ENCODE data around the gene H2BK1. TPM values are rescaled to one million over a fixed set of nuclear protein-coding genes. Genes with fewer than 3 reads are reported as not detected.

H2BK1 gene
- total and polyA plus RNA-seq, 7 experiments from 2014 or later, result 1.8 to 6.4 (median 1.9) TPM; not detected in 2

DNA sequence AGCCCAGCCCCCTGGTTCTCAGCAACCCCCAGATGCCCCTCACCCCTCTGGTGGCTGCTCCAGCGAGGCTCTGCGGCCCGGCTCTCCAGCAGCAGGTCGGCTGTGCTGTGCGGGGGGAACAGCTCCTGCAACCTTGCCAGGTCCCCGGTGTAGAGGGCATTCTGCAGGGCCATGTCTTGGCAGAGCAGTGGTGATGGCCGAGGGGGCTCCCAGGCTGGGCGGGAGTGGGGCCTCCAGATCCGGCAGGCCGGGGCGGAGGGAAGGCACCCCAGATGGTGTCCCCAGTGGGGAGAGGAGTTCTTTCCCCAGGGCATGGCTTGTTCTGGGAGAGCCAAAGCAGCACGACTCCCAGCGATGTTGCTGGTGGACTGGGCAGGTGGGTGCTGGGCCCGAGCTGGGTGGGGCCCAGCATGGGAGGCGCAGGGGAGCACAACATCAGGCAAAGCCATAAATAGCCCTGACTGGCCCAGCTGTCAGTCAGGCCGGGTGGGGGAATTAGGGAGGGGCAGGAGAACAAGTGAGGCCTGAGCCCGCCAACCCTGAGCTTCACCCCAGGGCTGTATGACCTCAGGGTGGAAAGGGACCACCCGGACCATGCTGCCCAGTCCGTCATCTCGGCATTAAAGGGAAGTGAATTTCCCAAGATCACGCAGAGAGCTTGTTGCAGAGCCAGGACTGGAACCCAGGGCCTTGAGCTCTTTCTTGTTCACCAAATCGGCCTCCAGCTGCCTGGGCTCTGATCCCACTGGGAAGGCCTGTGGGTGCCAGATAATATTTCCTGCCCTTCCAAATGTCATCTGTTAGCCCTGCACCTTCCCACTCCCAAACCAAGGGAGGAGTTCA, 22.7 kb downstream of the H2BK1 start:
- no peak for ATAC-seq
- Mint-ChIP-seq H3K27me3 (peaks cover 0 to 13% (median 0%) of the 10 kb centered on the region in 5 donors), H3K4me3 (no peak overlapping the region), H3K27ac (no peak overlapping the region), H3K9me3 (peaks cover 0 to 2% (median 0%) of the 10 kb centered on the region in 11 donors), H3K4me1 (no peaks in the 10 kb centered on the region), H3K36me3 (no peaks in the 10 kb centered on the region)
- no peak for DNase-seq
- Histone ChIP-seq H3K4me1 (ENCODE audit: control insufficient read depth in 2 of 2, insufficient read depth in 2 of 2, low read length in 2 of 2) (no peaks in the 10 kb centered on the region), H3K4me3 (ENCODE audit: low read length) (no peak overlapping the region), H3K27ac (ENCODE audit: low read depth, low read length) (no peak overlapping the region), H3K27me3 (ENCODE audit: control insufficient read depth in 2 of 2, insufficient read depth in 2 of 2, low read length in 2 of 2) (no peaks in the 10 kb centered on the region), H3K9me3 (ENCODE audit: control insufficient read depth in 2 of 3, low read length in 3 of 3) (no peaks in the 10 kb centered on the region), H3K36me3 (ENCODE audit: control insufficient read depth in 2 of 3, insufficient read depth in 3 of 3, low read length in 3 of 3) (no peaks in the 10 kb centered on the region)
- ChIA-PET POLR2A (no interaction called here), CTCF (no interaction called here)
- intact Hi-C loops (cut with micrococcal nuclease), result no loop called here

GRCh38 chr7:151186640-151187408, 23.5 kb downstream of the H2BK1 start, which contains the start of gene ASB10:
TSS of gene ASB10 (minus strand) at chr7:151187250. CDS start at chr7:151187130, 120 bp downstream.
- H3K27me3 ChIP-seq (ENCODE audit: control insufficient read depth in 2 of 2, insufficient read depth in 2 of 2, low read length in 2 of 2), result no peaks in the 10 kb centered on the region
- no peak within 1 kb of the TSS for H3K27ac ChIP-seq (ENCODE audit: low read depth, low read length)
- H3K4me3 ChIP-seq (ENCODE audit: low read length), result no peak within 1 kb of the TSS
- Mint-ChIP-seq H3K27ac (no peak within 1 kb of the TSS), H3K27me3 (peaks cover 0 to 15% (median 0%) of the 10 kb centered on the region in 5 donors), H3K9me3 (peaks cover 0 to 2% (median 0%) of the 10 kb centered on the region in 11 donors), H3K4me1 (no peaks in the 10 kb centered on the region), H3K36me3 (no peaks in the 10 kb centered on the region), H3K4me3 (no peak within 1 kb of the TSS)
- no peaks in the 10 kb centered on the region for H3K9me3 ChIP-seq (ENCODE audit: control insufficient read depth in 2 of 3, low read length in 3 of 3)
- DNase-seq (no peak), ATAC-seq (peak; percentile 16)
- ChIA-PET POLR2A (no interaction called here), CTCF (no interaction called here)
- intact Hi-C loops (cut with micrococcal nuclease), result no loop called here
- no peaks in the 10 kb centered on the region for H3K36me3 ChIP-seq (ENCODE audit: control insufficient read depth in 2 of 3, insufficient read depth in 3 of 3, low read length in 3 of 3)
- H3K4me1 ChIP-seq (ENCODE audit: control insufficient read depth in 2 of 2, insufficient read depth in 2 of 2, low read length in 2 of 2), result no peaks in the 10 kb centered on the region

DNA sequence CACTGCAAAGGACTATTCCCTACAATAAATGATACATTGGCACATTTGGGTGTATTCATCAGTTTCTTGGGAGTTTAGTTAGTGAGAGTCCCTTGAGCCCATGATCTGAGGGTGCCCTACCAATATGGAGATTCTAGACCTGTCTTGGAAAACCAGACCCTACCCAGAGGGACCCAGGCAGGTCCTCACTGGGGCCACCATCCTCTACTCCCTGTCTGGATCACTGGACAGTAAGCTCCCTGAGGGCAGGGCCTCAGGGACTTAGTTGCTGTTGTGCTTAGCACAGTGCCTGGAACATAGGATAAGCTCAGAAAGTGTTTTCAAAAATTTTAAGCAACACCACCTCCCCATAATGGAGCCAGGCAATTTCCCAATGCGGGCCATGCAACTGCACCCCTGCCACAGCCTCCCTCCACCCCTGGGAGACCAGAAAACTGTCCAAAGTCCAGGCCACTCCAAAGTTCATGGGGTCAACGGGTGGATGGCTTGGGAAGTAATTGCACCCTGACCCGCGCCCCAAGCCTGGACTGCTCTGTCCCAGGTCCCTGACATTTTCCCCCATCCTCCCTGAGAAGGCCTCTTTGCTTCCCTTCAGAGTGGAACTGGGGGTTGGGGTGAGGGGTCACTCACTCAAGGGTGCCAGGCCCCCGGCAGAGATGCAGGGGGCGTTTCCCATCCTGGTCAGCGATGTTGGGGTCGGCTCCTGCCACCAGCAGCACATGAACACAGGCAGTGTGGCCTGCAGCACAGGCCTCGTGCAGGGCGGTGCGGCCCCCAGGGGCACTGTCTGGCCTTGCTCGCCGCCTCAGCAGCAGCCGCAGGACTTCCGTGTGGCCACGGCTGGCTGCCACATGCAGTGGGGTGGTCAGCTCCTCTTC, 24.3 kb downstream of the H2BK1 start:
- no peaks in the 10 kb centered on the region for H3K36me3 Mint-ChIP-seq
- Histone ChIP-seq H3K27me3 (ENCODE audit: control insufficient read depth in 2 of 2, insufficient read depth in 2 of 2, low read length in 2 of 2) (no peaks in the 10 kb centered on the region), H3K36me3 (ENCODE audit: control insufficient read depth in 2 of 3, insufficient read depth in 3 of 3, low read length in 3 of 3) (no peaks in the 10 kb centered on the region), H3K4me1 (ENCODE audit: control insufficient read depth in 2 of 2, insufficient read depth in 2 of 2, low read length in 2 of 2) (no peaks in the 10 kb centered on the region), H3K27ac (ENCODE audit: low read depth, low read length) (no peak overlapping the region), H3K9me3 (ENCODE audit: control insufficient read depth in 2 of 3, low read length in 3 of 3) (no peaks in the 10 kb centered on the region), H3K4me3 (ENCODE audit: low read length) (no peak overlapping the region)
- H3K4me1 Mint-ChIP-seq, result no peaks in the 10 kb centered on the region
- ChIA-PET POLR2A (no interaction called here), CTCF (no interaction called here)
- no peak overlapping the region for H3K4me3 Mint-ChIP-seq
- H3K27me3 Mint-ChIP-seq, result peaks cover 0 to 14% (median 0%) of the 10 kb centered on the region in 5 donors
- H3K27ac Mint-ChIP-seq, result no peak overlapping the region
- intact Hi-C loops (cut with micrococcal nuclease), result no loop called here
- peaks cover 0 to 2% (median 0%) of the 10 kb centered on the region in 11 donors for H3K9me3 Mint-ChIP-seq
- ATAC-seq (peak; percentile 65), DNase-seq (no peak)

- Mint-ChIP-seq H3K36me3 (no peaks in the 10 kb centered on the region), H3K4me1 (peaks cover 0 to 6% (median 0%) of the 10 kb centered on the region in 7 donors), H3K27me3 (peaks cover 3 to 22% (median 11%) of the 10 kb centered on the region in 5 donors), H3K27ac (no peak overlapping the region), H3K9me3 (no peaks in the 10 kb centered on the region), H3K4me3 (no peak overlapping the region)
- H3K4me1 ChIP-seq (ENCODE audit: control insufficient read depth in 2 of 2, insufficient read depth in 2 of 2, low read length in 2 of 2), result no peaks in the 10 kb centered on the region
- H3K27ac ChIP-seq (ENCODE audit: low read depth, low read length), result no peak overlapping the region
- ATAC-seq, result no peak
- no peak overlapping the region for H3K4me3 ChIP-seq (ENCODE audit: low read length)
- POLR2A ChIA-PET, result no interaction called here
- no peaks in the 10 kb centered on the region for H3K27me3 ChIP-seq (ENCODE audit: control insufficient read depth in 2 of 2, insufficient read depth in 2 of 2, low read length in 2 of 2)
- intact Hi-C loops (cut with micrococcal nuclease), result no loop called here
- no peaks in the 10 kb centered on the region for H3K9me3 ChIP-seq (ENCODE audit: control insufficient read depth in 2 of 3, low read length in 3 of 3)
- CTCF ChIA-PET, result interaction anchor here (0.6 kb wide), 1 partner anchor 28 kb away, joined by 3 read pairs; no protein-coding TSS in a partner anchor
- no peaks in the 10 kb centered on the region for H3K36me3 ChIP-seq (ENCODE audit: control insufficient read depth in 2 of 3, insufficient read depth in 3 of 3, low read length in 3 of 3)
- no peak for DNase-seq
Measured at GRCh38 chr7:151181011-151181431, 29.3 kb downstream of the H2BK1 start.

- H3K4me1 ChIP-seq (ENCODE audit: control insufficient read depth in 2 of 2, insufficient read depth in 2 of 2, low read length in 2 of 2), result no peaks in the 10 kb centered on the region
- Mint-ChIP-seq H3K9me3 (no peaks in the 10 kb centered on the region), H3K4me1 (peaks cover 0 to 6% (median 0%) of the 10 kb centered on the region in 7 donors), H3K4me3 (no peak overlapping the region), H3K36me3 (no peaks in the 10 kb centered on the region), H3K27ac (no peak overlapping the region), H3K27me3 (peaks cover 5 to 28% (median 11%) of the 10 kb centered on the region in 5 donors)
- POLR2A ChIA-PET, result no interaction called here
- ATAC-seq (no peak), DNase-seq (no peak)
- no peaks in the 10 kb centered on the region for H3K9me3 ChIP-seq (ENCODE audit: control insufficient read depth in 2 of 3, low read length in 3 of 3)
- H3K4me3 ChIP-seq (ENCODE audit: low read length), result no peak overlapping the region
- no peak overlapping the region for H3K27ac ChIP-seq (ENCODE audit: low read depth, low read length)
- intact Hi-C loops (cut with micrococcal nuclease), result no loop called here
- H3K36me3 ChIP-seq (ENCODE audit: control insufficient read depth in 2 of 3, insufficient read depth in 3 of 3, low read length in 3 of 3), result no peaks in the 10 kb centered on the region
- CTCF ChIA-PET, result interaction anchor here (0.7 kb wide), 1 partner anchor 91 kb away, joined by 3 read pairs; no protein-coding TSS in a partner anchor
- no peaks in the 10 kb centered on the region for H3K27me3 ChIP-seq (ENCODE audit: control insufficient read depth in 2 of 2, insufficient read depth in 2 of 2, low read length in 2 of 2)
Measured at GRCh38 chr7:151179946-151180345, 30.3 kb downstream of the H2BK1 start.

DNA sequence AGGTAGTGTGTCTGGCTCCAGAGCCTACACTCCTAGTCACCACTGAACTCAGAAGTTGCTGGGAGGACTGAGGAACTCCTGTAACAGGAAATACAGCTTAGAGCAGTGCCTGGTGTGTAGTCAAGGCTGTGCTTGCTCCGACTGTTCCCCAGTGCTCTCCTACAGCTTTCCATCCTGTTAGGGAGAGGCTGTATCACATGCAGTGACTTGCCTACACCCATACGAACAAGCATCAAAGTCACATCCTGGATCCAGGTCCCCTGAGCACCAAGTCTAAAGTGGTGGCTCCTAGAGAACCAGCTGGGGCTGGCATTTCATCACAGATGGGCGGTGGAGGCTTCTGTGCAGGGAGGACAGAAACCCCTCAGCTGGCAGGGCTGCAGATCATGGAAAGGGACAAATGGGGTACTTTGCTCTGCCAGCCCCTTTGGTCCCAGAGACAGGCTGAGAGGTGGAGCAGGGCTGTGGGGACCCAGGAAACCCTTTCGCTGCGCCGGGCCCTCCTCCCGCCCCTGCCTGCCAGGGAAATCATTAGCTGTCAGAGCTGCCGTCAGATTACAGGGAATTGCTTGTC, 30.9 kb downstream of the H2BK1 start:
- intact Hi-C loops (cut with micrococcal nuclease), result no loop called here
- Mint-ChIP-seq H3K27me3 (peaks cover 5 to 30% (median 11%) of the 10 kb centered on the region in 5 donors), H3K4me1 (peaks cover 0 to 6% (median 0%) of the 10 kb centered on the region in 7 donors), H3K9me3 (no peaks in the 10 kb centered on the region), H3K4me3 (no peak overlapping the region), H3K27ac (no peak overlapping the region), H3K36me3 (no peaks in the 10 kb centered on the region)
- CTCF ChIA-PET, result interaction anchor here (0.9 kb wide), 1 partner anchor 9 kb away, joined by 3 read pairs; no protein-coding TSS in a partner anchor
- no peak overlapping the region for H3K4me3 ChIP-seq (ENCODE audit: low read length)
- DNase-seq, result no peak
- no peak overlapping the region for H3K27ac ChIP-seq (ENCODE audit: low read depth, low read length)
- no peaks in the 10 kb centered on the region for H3K36me3 ChIP-seq (ENCODE audit: control insufficient read depth in 2 of 3, insufficient read depth in 3 of 3, low read length in 3 of 3)
- ATAC-seq, result no peak
- POLR2A ChIA-PET, result interaction anchor here (0.5 kb wide), 1 partner anchor 48 kb away, joined by 3 read pairs; the partner anchor contains the start of gene ABCF2
- no peaks in the 10 kb centered on the region for H3K9me3 ChIP-seq (ENCODE audit: control insufficient read depth in 2 of 3, low read length in 3 of 3)
- no peaks in the 10 kb centered on the region for H3K27me3 ChIP-seq (ENCODE audit: control insufficient read depth in 2 of 2, insufficient read depth in 2 of 2, low read length in 2 of 2)
- H3K4me1 ChIP-seq (ENCODE audit: control insufficient read depth in 2 of 2, insufficient read depth in 2 of 2, low read length in 2 of 2), result no peaks in the 10 kb centered on the region
